HFF-Myc (cell line): ENCODE measurements around the gene DEFB129.

Experiments
- DNase-seq: peaks from one replicate; pipeline ENCODE4 v3.0.0-alpha.2; 2011; ENCODE audit warnings: low read depth; ENCODE audit errors: extremely low read depth
- H3K4me3 ChIP-seq: replicated peaks from 2 replicates; pipeline ENCODE4 v1.5.1; 2011; ENCODE audit warnings: low read depth, mild to moderate bottlenecking, control low read depth, low read length
- CTCF ChIP-seq: IDR thresholded peaks from 2 replicates; pipeline ENCODE4 v1.5.1; 2012; ENCODE audit warnings: mild to moderate bottlenecking, low read depth, low read length, control low read depth; ENCODE audit errors: missing control alignments

Gene DEFB129

GRCh38 chr20:208942-209566 lies 18.0 kb upstream of the DEFB129 start:
- TF ChIP-seq CTCF, result peak; percentile 51
- DNase-seq, result peak; percentile 35
- no peak overlapping the region for H3K4me3 ChIP-seq

- no peak for TF ChIP-seq CTCF
- DNase-seq, result no peak
- no peak overlapping the region for H3K4me3 ChIP-seq
These were observed 16.1 kb upstream of the DEFB129 start for GRCh38 chr20:210809-211502.

GRCh38 chr20:214383-214782 lies 12.7 kb upstream of the DEFB129 start:
- no peak for TF ChIP-seq CTCF
- no peak for DNase-seq
- H3K4me3 ChIP-seq, result no peak overlapping the region

GRCh38 chr20:215796-216195 lies 11.3 kb upstream of the DEFB129 start:
- no peak for TF ChIP-seq CTCF
- DNase-seq, result no peak
- no peak overlapping the region for H3K4me3 ChIP-seq

GRCh38 chr20:217266-217665 lies 9.8 kb upstream of the DEFB129 start:
- no peak overlapping the region for H3K4me3 ChIP-seq
- TF ChIP-seq CTCF, result no peak
- DNase-seq, result no peak

- no peak for DNase-seq
- H3K4me3 ChIP-seq, result no peak overlapping the region
- peak; percentile 24 for TF ChIP-seq CTCF
These were observed 7.6 kb upstream of the DEFB129 start for GRCh38 chr20:219290-220115.
